ENCODE data around the gene ZMYM4.

The ZMYM4 gene

GRCh38 chr1:35278886-35279554 is 10.5 kb downstream of the ZMYM4 start:
- peak; percentile 66 for DNase-seq

DNA sequence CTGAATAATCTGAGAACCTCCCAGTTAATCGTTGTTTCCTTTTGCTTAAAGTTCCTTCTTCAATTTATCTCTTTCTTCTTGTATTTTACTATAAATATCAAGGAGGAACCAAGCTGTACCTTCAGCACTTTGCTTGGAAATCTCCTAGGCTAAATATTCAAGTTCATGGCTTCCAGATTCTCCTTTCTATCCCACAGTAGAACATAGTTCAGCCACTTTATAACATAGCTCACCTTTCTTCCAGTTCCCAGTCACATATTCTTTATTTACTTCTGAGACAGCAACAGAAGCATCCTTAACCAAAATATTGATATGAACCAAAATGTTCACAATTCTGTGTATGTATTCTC is 11.0 kb downstream of the ZMYM4 start:
- DNase-seq = no peak

DNA sequence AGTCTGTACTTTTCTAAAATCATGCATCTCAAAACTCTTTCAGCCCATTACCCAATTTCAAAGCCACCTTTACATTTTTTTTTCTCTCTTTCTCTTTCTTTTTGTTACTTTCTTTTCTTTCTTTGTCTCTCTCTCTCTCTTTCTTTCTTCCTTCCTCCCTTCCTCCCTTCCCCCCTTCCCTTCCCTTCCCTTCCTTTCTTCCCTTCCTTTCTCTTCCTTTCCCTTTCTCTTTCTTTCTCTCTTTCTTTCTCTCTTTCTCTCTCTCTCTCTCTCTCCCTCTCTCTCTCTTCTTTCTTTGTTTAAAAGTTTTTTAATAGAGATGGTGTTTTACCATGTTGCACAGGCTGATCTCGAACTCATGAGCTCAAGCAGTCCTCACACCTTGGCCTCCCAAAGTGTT is 11.5 kb downstream of the ZMYM4 start:
- DNase-seq = no peak

DNA sequence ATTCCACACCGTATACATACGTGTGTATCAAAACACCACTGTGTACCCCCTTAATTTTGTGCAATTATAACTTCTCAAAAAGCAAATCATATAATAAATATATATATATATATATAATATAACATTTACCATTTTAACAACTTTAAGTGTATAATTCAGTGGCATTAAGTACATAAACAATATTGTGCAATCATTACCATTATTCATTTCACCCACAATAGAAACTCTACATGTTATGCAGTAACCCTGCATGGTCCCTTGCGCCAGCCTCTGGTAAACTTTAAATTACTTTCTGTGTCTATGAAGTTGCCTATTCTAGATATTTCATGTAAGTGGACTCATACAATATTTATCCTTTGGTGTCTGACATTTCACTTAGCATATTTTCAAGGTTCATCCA is 13.1 kb downstream of the ZMYM4 start:
- DNase-seq = no peak

DNA sequence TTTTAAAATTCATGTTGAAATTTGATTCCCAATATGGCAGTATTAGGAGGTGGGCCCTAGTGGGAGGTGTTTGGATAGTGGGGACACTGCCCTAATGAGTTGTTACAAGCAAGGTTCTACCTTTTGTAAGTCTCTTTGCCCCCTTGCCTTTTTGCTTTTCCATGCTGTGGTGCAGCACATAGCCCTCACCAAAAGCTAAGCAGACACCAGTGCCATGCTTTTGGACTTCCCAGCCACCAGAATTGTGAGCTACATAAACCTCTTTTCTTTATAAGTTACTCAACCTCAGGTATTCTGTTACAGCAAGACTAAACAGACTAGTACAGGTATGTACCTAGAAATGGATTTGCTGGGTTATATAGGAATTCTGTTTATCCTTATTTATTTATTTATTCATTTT is 13.7 kb downstream of the ZMYM4 start:
- DNase-seq = no peak

DNA sequence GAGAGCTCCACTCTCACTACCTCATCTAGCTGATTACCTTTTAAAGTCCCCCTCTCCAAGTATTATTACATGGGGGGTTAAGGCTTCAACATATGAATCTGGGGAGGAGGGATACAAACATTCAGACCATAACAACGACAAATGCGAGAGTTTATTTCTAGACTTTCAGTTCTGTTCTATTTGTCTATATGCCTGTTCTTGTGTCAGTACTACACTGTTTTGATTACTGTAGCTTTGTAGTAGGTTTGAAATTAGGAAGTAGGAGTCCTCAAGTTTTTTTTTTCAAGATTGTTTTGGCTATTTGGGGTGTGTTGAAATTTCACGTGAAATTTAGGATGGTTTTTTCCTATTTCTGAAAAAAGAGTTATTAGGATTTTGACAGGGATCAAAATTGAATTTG is 16.3 kb downstream of the ZMYM4 start:
- no peak for DNase-seq

GRCh38 chr1:35285771-35286606 is 17.5 kb downstream of the ZMYM4 start:
- DNase-seq = peak; percentile 24

GRCh38 chr1:35287807-35288640 is 19.5 kb downstream of the ZMYM4 start:
- DNase-seq = no peak

DNA sequence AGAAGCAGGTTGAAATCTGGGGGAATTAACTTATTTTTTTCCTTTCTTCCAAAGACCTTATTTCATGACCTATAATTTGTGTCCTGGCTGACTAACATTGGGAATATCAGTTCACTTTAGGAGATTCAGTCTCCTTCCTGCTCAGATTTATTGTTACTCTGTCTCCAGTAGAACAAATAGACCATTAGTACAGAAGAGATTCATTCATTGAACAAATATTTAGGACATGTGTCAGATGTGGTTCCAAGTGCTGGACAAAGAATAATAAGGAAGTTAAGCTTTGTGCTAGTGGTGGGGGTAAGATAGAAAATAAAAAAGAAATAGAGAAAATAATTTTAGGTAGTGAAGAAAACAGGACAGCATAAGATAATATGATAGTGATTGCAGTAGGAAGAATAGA is 20.3 kb downstream of the ZMYM4 start:
- no peak for DNase-seq

DNA sequence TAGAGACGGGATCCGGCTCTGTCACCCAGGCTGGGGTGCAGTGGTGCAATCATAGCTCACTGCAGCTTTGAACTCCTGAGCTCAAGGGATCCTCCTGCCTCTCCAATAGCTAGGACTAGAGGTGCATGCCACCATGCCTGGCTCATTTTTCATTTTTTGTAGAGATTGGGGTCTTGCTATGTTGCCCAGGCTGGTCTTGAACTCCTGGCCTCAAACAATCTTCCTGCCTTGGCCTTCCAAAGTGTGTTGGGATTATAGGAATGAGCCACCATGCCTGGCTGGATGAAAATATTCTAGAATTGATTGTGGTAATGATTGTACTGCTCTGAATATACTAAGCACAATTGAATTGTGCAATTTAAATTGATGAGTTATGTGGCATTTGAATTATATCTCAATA is 21.9 kb downstream of the ZMYM4 start:
- no peak for DNase-seq

DNA sequence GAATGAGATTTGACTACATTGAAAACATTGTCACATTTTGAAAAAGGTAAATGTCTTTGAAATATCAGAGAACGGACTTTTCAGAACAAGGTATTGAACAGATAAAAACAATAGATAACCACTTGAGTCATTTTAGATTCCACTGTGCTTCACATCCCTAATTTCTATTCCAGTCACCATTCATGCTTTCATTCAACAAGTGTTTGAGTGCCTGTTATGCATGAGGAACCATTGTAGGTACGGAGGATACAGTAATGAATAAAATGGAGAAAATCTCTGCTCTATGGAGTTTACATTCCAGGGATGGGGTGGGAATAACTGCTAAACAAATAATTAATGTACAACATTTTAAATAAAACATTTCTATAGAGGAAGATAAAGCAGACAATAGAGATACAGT is 26.3 kb downstream of the ZMYM4 start:
- no peak for DNase-seq

DNA sequence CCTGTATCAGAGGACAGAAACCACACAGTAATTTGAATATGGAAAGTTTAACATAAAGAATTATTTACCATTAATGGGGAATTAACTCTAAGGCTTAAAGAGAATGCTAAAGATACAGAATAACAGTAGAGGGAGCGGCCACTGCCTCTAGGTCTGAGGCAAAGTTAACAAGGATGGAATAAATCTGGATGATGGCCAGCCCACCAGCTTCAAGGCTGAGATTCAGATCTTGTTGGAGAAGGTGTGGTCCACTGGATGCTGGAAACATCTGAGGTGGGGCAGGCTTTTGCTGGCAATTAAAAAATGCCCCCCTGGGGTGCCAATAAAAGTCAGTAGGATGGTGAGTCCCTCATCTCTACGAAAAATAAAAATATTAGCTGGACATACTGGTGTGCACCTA is 29.4 kb downstream of the ZMYM4 start:
- no peak for DNase-seq

DNA sequence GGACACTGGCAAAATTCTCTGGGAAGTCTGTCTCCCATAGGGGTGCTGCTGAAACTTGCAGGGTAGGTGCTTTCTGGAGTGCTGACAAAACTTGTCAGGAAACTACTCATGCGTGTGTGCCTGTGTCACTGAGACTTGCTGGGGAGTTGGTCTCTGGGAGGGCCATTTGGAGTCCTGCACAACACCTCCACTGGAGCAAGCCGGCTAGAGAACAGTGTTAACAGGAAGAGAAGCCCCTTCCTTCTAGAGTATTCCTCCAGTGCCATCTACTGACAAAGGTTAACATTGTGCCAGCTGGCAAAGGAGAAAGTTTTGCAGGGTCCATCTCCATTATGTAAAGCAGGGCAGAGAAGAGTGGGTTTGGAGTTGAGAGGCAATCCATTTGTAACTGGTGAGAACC is 30.0 kb downstream of the ZMYM4 start:
- DNase-seq = peak; percentile 84

GRCh38 chr1:35300376-35300775 is 31.9 kb downstream of the ZMYM4 start:
- DNase-seq = no peak

DNA sequence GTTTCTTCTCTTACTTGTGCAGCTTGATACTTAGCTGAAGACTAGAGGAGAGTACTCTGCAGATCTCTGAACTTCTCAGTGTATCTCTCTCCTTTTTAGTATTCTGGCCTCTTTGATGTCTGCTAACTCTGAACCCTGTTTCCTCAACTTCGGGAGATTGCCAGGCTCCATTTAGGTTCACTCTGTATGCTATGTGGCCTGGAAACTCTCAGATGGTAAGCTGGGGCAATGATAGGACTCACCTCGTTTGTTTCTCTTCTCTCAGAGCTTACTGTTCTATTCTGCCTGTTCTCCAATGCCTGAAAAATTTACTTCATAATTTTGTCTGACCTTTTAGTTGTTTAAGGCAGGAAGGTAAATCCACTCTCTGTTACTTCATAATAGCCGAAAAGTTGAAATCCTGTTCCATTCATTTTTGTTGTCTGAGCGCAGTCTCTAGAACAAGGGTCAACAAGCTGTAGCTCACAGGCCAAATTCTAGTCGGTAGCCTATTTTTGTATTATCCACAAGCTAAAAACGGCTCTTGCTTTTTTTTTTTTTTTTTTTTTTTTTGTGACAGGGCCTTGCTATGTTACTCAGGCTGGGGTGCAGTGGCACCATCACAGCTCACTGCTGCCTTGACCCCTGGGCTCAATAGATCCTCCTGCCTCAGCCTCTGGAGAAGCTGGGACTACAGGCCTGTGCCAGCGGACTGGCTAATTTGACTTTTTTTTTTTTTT is 33.3 kb downstream of the ZMYM4 start:
- no peak for DNase-seq

GRCh38 chr1:35305383-35305782 is 36.9 kb downstream of the ZMYM4 start:
- DNase-seq = no peak

- DNase-seq = no peak
Measured at GRCh38 chr1:35315649-35316048, 47.1 kb downstream of the ZMYM4 start.

- DNase-seq = no peak
Measured at GRCh38 chr1:35316264-35316663, 47.8 kb downstream of the ZMYM4 start.

DNA sequence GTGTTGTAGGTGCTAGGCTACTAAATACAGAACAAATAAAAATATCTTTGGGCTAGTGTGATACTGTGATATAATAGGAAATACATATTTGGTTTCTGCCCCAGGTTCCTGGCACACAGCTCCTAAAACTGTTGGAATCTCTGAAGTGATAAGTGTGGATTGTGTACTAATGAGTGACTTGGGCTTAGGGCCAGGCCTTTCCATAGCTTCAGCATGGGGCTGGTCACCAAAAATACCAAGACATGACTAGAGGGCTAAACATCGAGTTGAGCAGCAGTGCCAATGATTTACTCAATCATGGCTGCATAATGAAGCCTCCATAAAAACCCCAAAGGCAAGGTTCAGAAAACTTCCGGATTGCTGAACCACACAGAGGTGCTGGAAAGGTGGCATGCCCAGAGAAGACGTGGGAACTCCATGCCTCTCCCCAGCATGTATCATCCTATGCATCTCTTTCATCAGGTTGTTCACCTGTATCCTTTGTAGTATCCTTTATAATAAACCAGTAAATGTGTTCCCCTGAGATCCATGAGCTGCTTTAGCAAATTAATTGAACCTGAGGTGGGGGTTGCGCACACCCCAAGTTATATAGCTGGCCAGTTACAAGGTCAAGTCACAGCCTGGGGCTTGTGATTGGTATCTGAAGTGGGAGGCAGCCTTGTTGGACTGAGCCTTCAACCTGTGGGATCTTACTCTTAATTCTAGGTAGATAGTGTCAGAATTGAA is 51.6 kb downstream of the ZMYM4 start:
- no peak for DNase-seq

DNA sequence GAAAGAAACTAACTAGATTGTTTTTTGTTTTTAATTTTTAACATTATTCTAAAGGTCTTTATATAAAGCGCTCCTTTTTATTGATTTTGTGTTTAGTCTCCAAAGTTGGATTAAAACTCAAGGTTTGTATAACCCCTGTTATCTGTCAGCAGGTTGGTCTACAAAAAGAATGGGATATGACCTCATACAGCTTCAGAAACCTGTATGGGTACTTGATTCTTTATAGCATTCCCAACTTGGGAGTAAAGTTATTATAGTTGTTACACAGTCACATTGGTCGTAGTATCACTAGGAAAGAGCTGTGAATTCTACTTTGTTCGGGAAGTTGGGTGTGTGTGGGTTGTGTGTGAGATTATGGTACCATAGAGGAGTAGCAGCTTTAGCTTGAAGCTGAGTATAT is 52.4 kb downstream of the ZMYM4 start:
- no peak for DNase-seq

DNA sequence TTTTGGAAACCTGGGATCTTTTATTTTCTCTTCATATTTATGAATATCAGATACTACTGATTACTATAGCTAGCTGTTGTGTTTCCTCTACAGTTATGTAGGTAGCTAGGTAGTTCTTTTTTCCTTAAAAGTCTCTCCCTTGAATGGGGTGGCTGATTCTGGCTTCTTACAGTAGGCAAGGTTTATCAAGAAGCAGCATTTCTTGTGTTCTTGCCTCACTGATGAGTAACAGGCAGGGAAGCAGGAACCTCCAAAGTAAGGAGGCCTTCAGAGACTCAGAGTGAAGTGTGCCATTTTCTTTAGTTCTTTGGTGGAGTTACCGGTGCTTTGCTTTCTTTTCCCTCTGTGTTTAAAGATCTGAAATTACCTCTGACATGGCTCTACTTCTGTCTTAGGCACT is 56.0 kb downstream of the ZMYM4 start:
- DNase-seq = no peak

DNA sequence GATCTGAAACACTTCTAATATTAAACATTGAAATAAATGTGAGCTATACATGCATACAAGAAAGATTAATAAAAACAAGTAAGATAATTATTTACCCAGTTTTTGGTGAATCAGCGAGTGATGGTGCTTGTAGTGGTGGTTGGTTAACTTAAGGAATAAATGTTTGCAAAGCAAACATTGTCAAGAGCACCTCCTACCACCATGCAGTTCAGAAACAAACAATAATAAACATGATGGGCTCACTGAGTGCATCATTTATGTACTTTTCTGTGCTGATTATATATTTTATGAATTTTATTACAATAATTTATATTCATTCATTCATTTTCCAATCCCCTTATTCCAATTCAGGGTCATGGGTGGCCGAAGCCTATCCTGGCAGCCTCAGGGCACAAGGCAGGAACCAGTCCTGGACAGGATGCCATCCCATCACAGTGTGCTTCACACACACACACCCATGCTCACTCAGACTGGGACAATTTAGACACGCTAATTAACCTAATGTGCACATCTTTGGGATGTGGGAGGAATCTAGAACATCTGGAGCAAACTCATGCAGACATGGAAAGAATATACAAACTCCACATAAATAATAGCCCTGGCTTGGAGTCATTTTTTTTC is 57.8 kb downstream of the ZMYM4 start:
- DNase-seq = no peak
